K562 (cell line): ENCODE results near the gene LRRC26. TPM values are rescaled to one million over a fixed set of nuclear protein-coding genes. Genes with fewer than 3 reads are reported as not detected.

Experiments used
- ATAC-seq: fragments of 200-7000 bp; cut with Tn5 transposase; 3 replicates; pipeline ENCODE4 v1.9.1; 2020; ENCODE audit warnings: moderate library complexity
- BruUV-seq: library from RNA; stranded (reverse); fragments of 400-500 nt; replicated peaks from 2 replicates; lab custom pipeline; 2021; lab: Mats Ljungman, UMichigan
- CTCF ChIA-PET: fragments of 300-600 bp; formaldehyde crosslinking; extraction: SDS; loops from one replicate; lab custom pipeline; 2021; ENCODE audit warnings: low intra/inter-chr PET ratio; lab: Yijun Ruan, JAX
- POLR2A ChIA-PET: fragments of 300-600, 350-650 bp; sonication (Branson Sonifier 250); formaldehyde crosslinking; extraction: SDS; loops from one replicate; lab custom pipeline; 2021; ENCODE audit warnings: antibody characterized with exemption, inconsistent platforms; lab: Yijun Ruan, JAX
- DNase-seq, 4 experiments: peaks; one replicate each; pipeline versions ENCODE4 v3.0.0 to v3.0.0-alpha.2; 2011 to 2018; ENCODE audit warnings: low spot score in 3 of 4, mixed read lengths in 3 of 4; ENCODE audit errors: extremely low read depth in 1 of 4
- FAIRE-seq: peaks from 2 replicates; lab custom pipeline; 2011; peaks lifted over from hg19 to GRCh38; lab: Jason Lieb, UNC
- H2AFZ ChIP-seq: 2 replicates; pipeline ENCODE4 v1.6.0; 2011; ENCODE audit warnings: low read depth, low read length, control low read depth, inconsistent platforms
- H3K27ac ChIP-seq: fragments of 200-600 bp; 3 replicates; pipeline ENCODE4 v1.8.0; 2011; ENCODE audit warnings: low read depth, mild to moderate bottlenecking, control low read depth, inconsistent platforms, low read length, moderate library complexity, mixed read lengths; ENCODE audit errors: extremely low read depth
- H3K27me3 ChIP-seq, 2 experiments: fragments of 300-600 bp in 1 of 2; 2 replicates in 1 of 2; 3 replicates in 1 of 2; pipeline versions ENCODE4 v1.6.0 to v1.8.0; 2011; ENCODE audit warnings: inconsistent platforms in 2 of 2, low read length in 2 of 2, mild to moderate bottlenecking in 1 of 2, mixed read lengths in 1 of 2, moderate library complexity in 1 of 2; ENCODE audit not compliant: control insufficient read depth in 2 of 2, insufficient read depth in 2 of 2
- H3K36me3 ChIP-seq: fragments of 300-600 bp; 3 replicates; pipeline ENCODE4 v1.8.0; 2011; ENCODE audit warnings: mild to moderate bottlenecking, low read length, inconsistent platforms; ENCODE audit not compliant: control insufficient read depth, insufficient read depth
- H3K4me1 ChIP-seq, 2 experiments: fragments of 200-600 bp in 1 of 2; replicated peaks in 1 of 2; 2 replicates in 1 of 2; 3 replicates in 1 of 2; pipeline versions ENCODE4 v1.5.1 to v1.8.0; 2011; ENCODE audit warnings: inconsistent platforms in 2 of 2, low read length in 2 of 2, mild to moderate bottlenecking in 1 of 2, mixed read lengths in 1 of 2, moderate library complexity in 1 of 2; ENCODE audit not compliant: control insufficient read depth in 2 of 2, insufficient read depth in 2 of 2
- H3K4me2 ChIP-seq: 2 replicates; pipeline ENCODE4 v1.6.1; 2011; ENCODE audit warnings: low read length, control low read depth, inconsistent platforms, mixed read lengths; ENCODE audit not compliant: insufficient read depth
- H3K4me3 ChIP-seq: fragments of 200-600 bp; sonication (generic), shearing (Covaris generic); 2 replicates; pipeline ENCODE4 v1.5.1; 2016; ENCODE audit warnings: control low read depth, inconsistent platforms
- H3K79me2 ChIP-seq: fragments of 200-600 bp; 3 replicates; pipeline ENCODE4 v1.8.0; 2011; ENCODE audit warnings: low read length, inconsistent platforms; ENCODE audit not compliant: control insufficient read depth, insufficient read depth
- H3K9ac ChIP-seq, 2 experiments: 2 replicates each; pipeline versions ENCODE4 v1.6.0 to v1.6.1; 2011; ENCODE audit warnings: low read depth in 2 of 2, low read length in 2 of 2, control low read depth in 1 of 2, inconsistent platforms in 1 of 2, mild to moderate bottlenecking in 1 of 2, mixed read lengths in 1 of 2; ENCODE audit not compliant: insufficient read depth in 1 of 2
- H3K9me1 ChIP-seq: one replicate; pipeline ENCODE4 v1.6.0; 2011; ENCODE audit warnings: inconsistent platforms, mild to moderate bottlenecking, low read length, moderate library complexity; ENCODE audit not compliant: control insufficient read depth, insufficient read depth
- H3K9me3 ChIP-seq: replicated peaks from 2 replicates; pipeline ENCODE4 v1.5.1; 2011; ENCODE audit warnings: low read depth, low read length, inconsistent platforms; ENCODE audit not compliant: control insufficient read depth, insufficient read depth
- H4K20me1 ChIP-seq: replicated peaks from 2 replicates; pipeline ENCODE4 v1.6.1; 2011; ENCODE audit warnings: low read length, inconsistent platforms, mixed read lengths; ENCODE audit not compliant: control insufficient read depth, insufficient read depth
- ARID2 ChIP-seq: fragments of 450-650 bp; IDR thresholded peaks from 2 replicates; pipeline ENCODE4 v1.6.1; 2017; ENCODE audit warnings: antibody characterized with exemption, mild to moderate bottlenecking
- BMI1 ChIP-seq: fragments of 150-350 bp; IDR thresholded peaks from 2 replicates; pipeline ENCODE4 v1.6.1; 2014; ENCODE audit warnings: low read length
- CBX8 ChIP-seq: fragments of 200-600 bp; sonication (generic); IDR thresholded peaks from 2 replicates; pipeline ENCODE4 v1.6.1; 2012; ENCODE audit warnings: borderline replicate concordance, mixed run types, low read depth, mild to moderate bottlenecking, moderate library complexity, mixed read lengths, low read length, control low read depth, inconsistent platforms; ENCODE audit not compliant: poor library complexity, severe bottlenecking; ENCODE audit errors: extremely low read depth
- KDM1A ChIP-seq, 2 experiments: fragments of 450-650 bp; IDR thresholded peaks; 2 replicates each; pipeline ENCODE4 v1.6.1; 2016; ENCODE audit warnings: mild to moderate bottlenecking in 2 of 2
- STAT5B ChIP-seq: fragments of 250-450 bp; sonication (Bioruptor Pico); IDR thresholded peaks from 2 replicates; pipeline ENCODE4 v1.8.0; 2021; ENCODE audit warnings: mild to moderate bottlenecking, inconsistent platforms
- TCF15 ChIP-seq: fragments of 250-450 bp; sonication (Bioruptor Pico); IDR thresholded peaks from 2 replicates; pipeline ENCODE4 v1.8.0; 2022; ENCODE audit warnings: moderate library complexity, mild to moderate bottlenecking, inconsistent platforms
- U2AF2 ChIP-seq: fragments of 200-400 bp; formaldehyde crosslinking; optimal IDR thresholded peaks from 2 replicates; pipeline ENCODE3; 2017; ENCODE audit warnings: low read depth, mild to moderate bottlenecking, low read length
- ZMIZ1 ChIP-seq, 2 experiments: fragments of 150-350 bp in 1 of 2; IDR thresholded peaks; 2 replicates each; pipeline ENCODE4 v1.6.1; 2012 to 2016; ENCODE audit warnings: low read depth in 2 of 2, low read length in 2 of 2, mild to moderate bottlenecking in 1 of 2, moderate library complexity in 1 of 2
- ZNF224 ChIP-seq: sonication (generic); formaldehyde crosslinking; IDR thresholded peaks from 2 replicates; pipeline ENCODE4 v1.8.0; 2022; ENCODE audit warnings: mild to moderate bottlenecking, missing genetic modification reagents
- ZNF24 ChIP-seq: fragments of 450-650 bp; IDR thresholded peaks from 2 replicates; pipeline ENCODE4 v1.6.1; 2016
- ZNF384 ChIP-seq: IDR thresholded peaks from 2 replicates; pipeline ENCODE4 v1.6.1; 2012; ENCODE audit warnings: low read depth, low read length, improper control_type of control experiment
- ZNF445 ChIP-seq: fragments of 250-450 bp; sonication (Bioruptor Pico); IDR thresholded peaks from 2 replicates; pipeline ENCODE4 v1.4.0; 2020; ENCODE audit warnings: low read depth, mild to moderate bottlenecking, moderate library complexity
- ZZZ3 ChIP-seq: fragments of 450-650 bp; IDR thresholded peaks from 2 replicates; pipeline ENCODE4 v1.6.1; 2016; ENCODE audit warnings: antibody characterized with exemption, mild to moderate bottlenecking, moderate library complexity
- WGBS: fragments of 100-300 bp; shearing (Covaris generic); methylation state at CpG from one replicate; pipeline ENCODE4 v1.1.6; 2016; ENCODE audit warnings: low coverage, mixed read lengths; ENCODE audit not compliant: insufficient coverage; ENCODE audit errors: missing lambda C conversion rate; 5-methylcytosine and 5-hydroxymethylcytosine counted together
- in situ Hi-C: fragments of 300-500 bp; cut with MboI; formaldehyde crosslinking; loops from 4 replicates; pipeline ENCODE4 v1.15.0; 2018; ENCODE audit warnings: inconsistent platforms, mixed read lengths
- intact Hi-C: fragments of 100-400 bp; cut with micrococcal nuclease; formaldehyde crosslinking; loops from 2 replicates; pipeline ENCODE4 v1.14.2; 2022
- polyA plus RNA-seq, 8 experiments: library from polyadenylated mRNA; depleted of rRNA in 4 of 8; stranded (reverse) in 5 of 8; unstranded in 3 of 8; fragments of >200 nt; fragmentation: Nextera tagmentation in 2 of 8; fragmentation: Illumina TruSeq in 1 of 8; extraction: Ambion mirVana in 2 of 8; extraction: Trizol in 1 of 8; gene quantifications; 2 replicates each; pipeline versions ENCODE4 v1.2.1 to v1.2.3, GENCODE V29; 2011 to 2014; ENCODE audit warnings: inconsistent platforms in 1 of 8, missing spikeins in 1 of 8
- total RNA-seq, 7 experiments: library from RNA; depleted of rRNA in 6 of 7; stranded (reverse); fragments of >200 nt in 6 of 7; fragmentation: Illumina TruSeq in 2 of 7; extraction: Trizol in 2 of 7; gene quantifications; 2 replicates each; pipeline versions ENCODE4 v1.2.1 to v1.2.3, GENCODE V29; 2011 to 2021; ENCODE audit warnings: low replicate concordance in 1 of 7

LRRC26 gene
- total and polyA plus RNA-seq, 9 of the 15 experiments (the other 6 are each of a cell fraction or from before 2014, with no cell fraction given) = not detected

- Histone ChIP-seq H3K4me1 (peaks cover 0 to 52% of the 10 kb centered on the region in 2 experiments; a peak in 2 of 5 replicates), H3K36me3 (no peaks in the 10 kb centered on the region), H3K27me3 (peaks cover 41 to 67% of the 10 kb centered on the region in 2 experiments; a peak in 4 of 5 replicates), H3K4me3 (no peak overlapping the region), H3K9me1 (no peaks in the 10 kb centered on the region), H3K27ac (no peak overlapping the region), H4K20me1 (peaks cover 21% of the 10 kb centered on the region), H3K9me3 (no peaks in the 10 kb centered on the region), H3K9ac (0 out of 4 replicates have a peak overlapping the region, but pooled peaks of 1 of the 2 experiments have one; percentile 7), H2AFZ (no peak overlapping the region), H3K79me2 (no peaks in the 10 kb centered on the region)
- in situ Hi-C loops (no loop called here), intact Hi-C loops (no loop called here)
- no peak for ATAC-seq
- no peak for DNase-seq
- 2% methylated on average over 24 of the region's 24 CpGs for WGBS
- BruUV-seq = no TSS peak
- CTCF ChIA-PET = no interaction called here
- no peak for FAIRE-seq
- POLR2A ChIA-PET = interaction anchor here (0.6 to 1.5 kb wide), 3 partner anchors 8 to 98 kb away, joined by 3 to 10 read pairs (median 3); no protein-coding TSS in a partner anchor
- no peak for TF ChIP-seq ZNF445 (CRISPR knock-in tag)
- TF ChIP-seq TCF15 (CRISPR knock-in tag) = no peak
- TF ChIP-seq ZNF384 = no peak
- no peak for TF ChIP-seq BMI1
- no peak for TF ChIP-seq ARID2
- TF ChIP-seq CBX8 = no peak
- TF ChIP-seq KDM1A (IDR thresholded peaks at IDR 0.05) = no peak
- TF ChIP-seq U2AF2 = no peak
- no peak for TF ChIP-seq ZMIZ1 (IDR thresholded peaks at IDR 0.05; ENCODE audit: low read depth in 2 of 2, low read length in 2 of 2)
- TF ChIP-seq ZZZ3 = no peak
- no peak for TF ChIP-seq ZNF224 (CRISPR knock-in tag)
- TF ChIP-seq ZNF24 = no peak
- no peak for TF ChIP-seq STAT5B (CRISPR knock-in tag)
- TF ChIP-seq, all 486 proteins: peak for 0
- H3K4me2 ChIP-seq = no peak overlapping the region
These were observed 27.6 kb downstream of the LRRC26 start for GRCh38 chr9:137141976-137142936.
